CD4-positive, alpha-beta T cell treated with Interleukin-6 at 100 ng/mL for 8 hours (primary cell): ENCODE data around the gene SOAT1.

Experiments
- DNase-seq: peaks from one replicate; pipeline ENCODE4 v3.0.0-alpha.2; 2020; ENCODE audit warnings: mixed read lengths, low spot score

SOAT1 gene

DNA sequence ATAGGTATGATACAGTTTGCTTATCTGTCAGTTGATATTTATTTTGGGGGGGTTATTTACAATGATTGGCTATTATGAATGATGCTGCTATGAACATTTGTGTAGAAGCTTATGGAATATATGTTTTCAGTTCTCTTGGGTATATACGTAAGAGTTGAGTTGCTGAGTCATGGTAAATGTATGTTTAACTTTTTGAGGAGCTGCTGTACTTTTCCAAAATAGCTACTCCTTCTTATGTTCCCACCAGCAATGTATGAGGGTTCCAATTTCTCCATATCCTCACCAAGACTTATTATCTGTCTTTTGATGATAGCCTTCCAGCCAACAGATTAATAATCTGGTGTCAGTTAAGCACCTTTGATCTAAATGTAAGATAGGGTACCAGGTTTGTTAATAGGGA, 11.9 kb downstream of the SOAT1 start:
- no peak for DNase-seq

DNA sequence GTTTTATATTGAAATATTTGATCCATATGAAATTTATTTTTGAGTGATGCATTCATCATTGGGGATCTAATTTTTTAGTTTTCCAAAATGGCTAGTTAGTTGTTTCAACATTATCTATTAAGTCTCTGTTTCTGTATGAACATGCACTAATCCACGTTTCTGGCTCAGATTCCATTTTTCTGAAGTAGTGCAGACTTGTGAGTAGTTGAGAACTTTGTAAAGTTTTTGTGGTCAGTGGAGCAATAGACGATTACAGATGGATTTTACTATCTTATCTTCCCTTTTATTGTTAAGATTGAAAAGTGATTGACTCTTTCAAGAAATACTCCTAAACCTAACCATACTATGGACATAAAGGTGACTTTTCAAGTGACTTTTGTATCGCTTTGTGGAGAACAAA, 16.7 kb downstream of the SOAT1 start:
- no peak for DNase-seq

DNA sequence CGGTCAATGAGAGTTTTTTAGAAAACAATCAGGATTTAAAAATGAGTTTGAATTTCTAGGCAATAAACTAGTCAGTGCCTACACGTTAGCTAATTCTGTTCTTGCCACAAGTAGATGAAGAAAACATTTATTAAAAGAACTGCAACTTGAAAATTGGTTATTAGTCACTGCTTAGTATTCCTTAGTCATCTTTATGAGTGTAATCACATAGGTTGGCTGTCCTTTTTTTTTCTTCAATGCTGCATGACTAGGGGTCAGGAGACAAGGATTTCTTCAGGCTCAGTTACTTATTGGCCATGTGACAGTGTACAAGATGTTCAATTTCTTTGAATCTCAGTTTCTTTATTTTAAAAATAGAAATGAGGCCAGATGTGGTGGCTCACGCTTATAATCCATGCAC, 17.1 kb downstream of the SOAT1 start:
- DNase-seq, result no peak

DNA sequence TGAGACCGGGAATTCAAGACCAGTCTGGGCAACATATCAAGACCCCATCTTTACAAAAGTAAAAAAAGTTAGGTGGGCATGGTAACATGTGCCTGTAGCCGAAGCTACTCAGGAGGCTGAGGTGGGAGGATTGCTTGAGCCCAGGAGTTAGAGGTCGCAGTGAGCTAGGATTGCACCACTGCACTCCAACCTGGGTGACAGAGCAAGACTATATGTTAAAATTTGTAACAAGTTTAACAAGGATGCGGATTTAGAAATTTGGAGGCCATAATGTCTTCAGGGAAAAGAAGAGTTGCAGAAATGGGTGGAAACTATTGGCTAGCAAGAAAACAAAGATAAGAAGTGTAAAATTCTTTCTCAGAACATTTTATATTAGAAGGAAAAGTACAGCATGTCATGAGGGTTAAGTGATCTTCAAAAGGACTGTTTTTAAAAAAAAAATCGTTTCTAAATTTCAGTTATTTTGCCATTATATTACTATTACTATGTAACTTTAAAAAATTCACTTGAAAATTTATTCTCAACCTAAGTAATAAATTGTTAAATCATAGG, 17.6 kb downstream of the SOAT1 start:
- DNase-seq, result no peak

DNA sequence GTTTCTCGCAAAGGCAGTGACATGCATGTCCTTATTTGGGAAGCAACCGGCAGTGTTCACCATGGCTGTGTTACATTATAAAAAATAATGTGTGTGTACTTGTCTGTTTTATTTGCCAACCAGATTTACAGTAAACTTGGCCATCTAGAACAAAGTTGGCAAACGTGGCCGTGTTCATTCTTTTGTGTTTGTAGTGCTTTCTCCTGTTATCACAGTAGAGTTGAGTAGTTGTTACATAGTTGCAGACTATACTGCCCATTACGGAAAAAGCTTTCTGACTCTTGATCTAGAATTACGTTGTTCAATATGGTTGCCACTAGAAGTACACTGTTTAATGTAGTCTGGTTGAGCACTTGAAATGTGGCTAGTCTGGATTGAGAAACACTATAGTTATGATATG, 19.4 kb downstream of the SOAT1 start:
- DNase-seq, result no peak

DNA sequence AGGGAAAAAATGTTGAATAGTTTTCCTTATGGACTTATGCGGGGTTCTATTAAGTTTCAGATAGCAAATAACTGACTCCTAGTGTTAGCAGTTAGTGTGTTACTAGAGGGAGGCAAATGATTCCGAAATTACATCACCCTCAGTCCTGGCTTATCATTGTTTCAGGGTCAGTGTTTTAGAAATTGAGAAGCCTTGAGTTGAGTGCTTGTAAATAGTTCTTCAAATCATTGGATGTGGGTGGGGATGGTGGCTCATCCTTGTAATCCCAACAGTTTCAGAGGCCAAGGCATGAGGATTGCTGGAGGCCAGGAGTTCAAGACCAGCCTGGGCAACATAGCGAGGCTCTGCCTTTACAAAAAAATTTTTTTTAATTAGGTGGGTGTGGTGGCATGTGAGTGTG, 21.3 kb downstream of the SOAT1 start:
- DNase-seq, result no peak

DNA sequence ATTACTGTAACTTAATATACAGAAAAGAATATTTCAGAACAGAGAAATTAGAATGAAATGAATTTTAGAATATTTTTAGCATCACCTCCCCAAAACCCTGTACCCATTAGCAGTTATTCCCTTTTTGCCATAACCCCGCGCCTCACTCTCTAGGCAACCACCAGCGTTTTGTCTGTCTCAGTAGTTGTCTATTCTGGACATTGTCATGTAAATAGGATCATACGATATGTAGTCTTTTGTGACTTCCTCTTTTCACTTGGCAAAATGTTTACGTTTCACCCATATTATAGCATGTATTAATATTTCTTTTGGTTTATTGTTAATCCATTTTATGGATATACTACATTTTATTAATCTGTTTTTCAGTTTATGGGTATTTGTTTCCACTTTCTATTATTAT, 24.9 kb downstream of the SOAT1 start:
- no peak for DNase-seq

DNA sequence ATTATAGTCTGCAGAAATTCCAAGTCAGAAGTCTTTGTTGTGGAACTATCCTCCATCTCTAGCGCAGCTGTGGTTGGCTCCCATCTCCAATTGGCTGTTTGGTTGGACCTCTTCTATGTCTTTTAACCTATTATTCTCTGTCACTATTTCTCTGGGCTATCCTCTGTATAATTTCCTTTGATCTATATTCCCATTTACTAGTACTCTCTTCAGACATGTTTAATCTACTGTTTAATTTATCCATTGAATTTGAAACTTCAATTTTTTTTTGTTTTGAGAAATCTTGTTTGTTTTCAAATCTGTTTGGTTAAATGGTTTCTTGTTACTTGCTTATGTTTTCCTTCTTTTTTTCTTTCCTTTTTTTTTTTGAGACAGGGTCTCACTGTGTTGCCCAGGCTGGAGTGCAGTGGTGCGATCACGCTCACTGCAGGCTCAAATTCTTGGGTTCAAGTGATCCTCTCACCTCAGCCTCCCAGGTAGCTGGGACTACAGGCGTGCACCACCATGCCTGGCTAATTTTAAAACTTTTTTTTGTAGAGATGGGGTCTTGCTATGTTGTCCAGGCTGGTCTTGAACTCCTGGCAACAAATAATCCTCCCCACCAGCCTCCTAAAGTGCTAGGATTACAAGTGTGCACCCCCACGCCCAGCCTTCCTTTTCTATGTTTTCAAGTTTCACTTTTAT, 28.1 kb downstream of the SOAT1 start:
- no peak for DNase-seq

DNA sequence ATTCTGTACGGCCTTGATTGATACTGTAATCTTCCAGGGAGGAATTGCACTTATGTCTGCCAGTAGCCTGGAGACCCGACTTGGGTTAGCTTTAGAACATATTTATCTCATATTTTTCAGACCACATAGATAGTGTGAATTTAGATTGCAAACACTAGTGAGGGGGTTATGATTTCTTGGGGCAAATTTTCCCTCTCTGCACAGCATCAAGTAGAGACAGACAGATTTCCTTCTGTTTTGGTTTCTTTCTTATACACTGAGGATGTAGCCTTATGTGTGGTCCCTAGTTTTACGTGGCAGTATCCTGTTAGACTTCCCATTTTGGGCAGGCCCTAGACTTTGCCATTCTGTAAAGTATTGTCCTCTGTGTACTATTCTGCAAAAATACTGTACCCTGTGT, 29.0 kb downstream of the SOAT1 start:
- DNase-seq, result no peak

DNA sequence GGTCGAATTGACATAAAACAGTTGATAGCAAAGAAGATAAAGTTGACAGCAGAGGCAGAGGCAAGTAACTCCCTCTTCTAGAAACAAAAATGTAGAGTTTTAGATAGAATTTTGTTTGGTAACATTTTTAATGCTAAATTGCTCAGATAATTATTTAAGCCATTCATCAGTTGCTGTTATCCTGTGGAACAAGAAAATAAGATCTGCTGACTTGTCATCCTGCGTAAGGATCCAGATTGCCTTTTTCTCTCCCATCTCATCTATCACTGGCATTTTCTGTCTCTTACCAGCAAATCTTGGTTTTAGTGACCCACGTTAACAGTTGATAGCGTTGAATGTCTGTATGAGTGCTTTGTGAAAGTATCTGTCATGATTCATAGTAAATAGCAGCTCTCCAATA, 29.8 kb downstream of the SOAT1 start:
- no peak for DNase-seq

DNA sequence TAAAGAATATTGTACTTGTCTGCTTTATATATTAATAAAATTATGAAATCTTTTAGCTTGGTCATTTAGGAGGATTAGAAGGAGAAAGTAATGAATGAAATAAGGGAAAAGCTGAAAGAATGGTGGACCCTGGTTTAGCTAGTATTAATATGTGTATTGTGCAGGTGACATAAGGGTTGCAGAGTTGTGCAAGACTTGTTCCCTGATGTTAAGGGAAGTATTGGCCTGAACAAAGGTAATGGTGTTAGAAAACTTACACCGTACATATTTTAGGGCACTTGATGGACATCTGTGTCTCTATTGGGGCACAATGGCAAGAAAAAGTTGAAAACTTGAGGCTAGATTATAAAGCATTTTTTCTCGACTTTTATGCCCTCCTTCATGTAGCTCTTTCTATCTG, 32.2 kb downstream of the SOAT1 start:
- DNase-seq, result no peak

DNA sequence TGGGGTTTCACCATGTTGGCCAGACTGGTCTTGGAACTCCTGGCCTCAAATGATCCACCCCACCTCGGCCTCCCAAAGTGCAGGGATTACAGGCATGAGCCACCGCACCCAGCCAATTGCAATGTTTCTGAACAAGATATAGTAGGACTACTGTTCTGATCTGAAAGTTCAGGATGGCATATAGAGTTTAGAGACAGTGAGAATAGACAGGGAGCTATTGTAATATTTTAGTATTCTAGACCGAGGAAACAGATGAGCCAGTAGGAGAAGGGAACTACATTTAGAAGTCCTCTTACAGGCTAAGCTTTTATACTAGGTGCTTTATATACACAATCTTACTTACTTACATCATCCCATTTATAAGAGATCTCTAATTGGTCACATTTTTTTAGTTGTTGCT, 33.1 kb downstream of the SOAT1 start:
- DNase-seq, result no peak

DNA sequence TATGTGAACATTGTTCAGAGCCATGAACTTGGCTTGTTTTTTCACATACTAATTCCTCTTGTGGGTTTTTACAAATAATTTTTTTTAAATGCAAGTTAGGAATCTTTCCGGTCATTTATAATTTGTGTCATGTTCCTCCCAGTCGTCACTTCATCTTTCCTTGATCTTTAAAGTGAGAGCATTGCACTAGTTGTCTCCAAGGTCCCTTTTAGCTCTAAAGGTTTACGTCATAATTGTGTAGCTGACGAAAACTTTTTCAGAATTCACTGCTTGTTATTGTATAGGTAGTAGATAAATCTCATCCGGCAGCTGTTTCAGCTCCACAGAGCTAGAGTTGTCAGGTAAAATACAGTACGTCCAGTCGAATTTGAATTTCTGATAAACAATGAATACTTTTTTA, 33.6 kb downstream of the SOAT1 start:
- no peak for DNase-seq

DNA sequence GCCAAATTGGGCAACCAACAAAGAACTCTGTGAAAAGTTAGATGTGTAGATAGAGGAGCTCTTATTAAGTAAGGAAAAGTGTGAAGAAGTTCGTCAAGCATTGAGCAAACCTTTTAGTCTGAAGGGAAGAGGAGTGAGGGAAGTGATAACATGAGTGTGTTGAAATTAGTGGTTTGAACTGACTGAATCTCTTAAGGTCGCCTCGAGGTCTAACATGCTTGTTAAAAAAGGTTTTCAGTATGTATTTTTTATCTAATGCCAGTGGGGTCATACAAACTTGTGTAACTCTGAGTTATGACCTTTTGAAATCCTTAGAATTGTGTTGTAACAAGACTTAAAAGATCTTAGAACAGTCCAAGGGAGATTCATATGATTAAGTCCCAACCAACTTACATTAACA, 34.1 kb downstream of the SOAT1 start:
- no peak for DNase-seq

DNA sequence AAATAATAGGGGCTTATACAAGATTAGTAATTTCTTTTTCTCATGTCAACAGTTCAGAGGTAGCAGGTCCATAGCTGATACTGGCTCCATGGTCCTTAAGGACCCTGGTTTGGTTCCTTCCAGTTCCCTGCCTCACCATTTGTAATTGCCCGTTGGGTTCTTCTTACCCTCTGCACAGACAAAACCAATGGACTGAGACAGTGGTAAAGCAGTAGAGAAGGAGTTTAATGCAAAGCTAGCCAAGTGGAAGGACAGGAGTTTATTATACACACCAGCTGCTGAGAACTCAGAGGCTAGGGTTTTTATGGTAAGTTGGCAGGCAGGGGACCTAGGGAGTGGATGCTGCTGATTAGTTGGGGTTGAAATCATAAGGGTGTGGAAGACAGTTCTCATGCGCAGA, 36.3 kb downstream of the SOAT1 start:
- no peak for DNase-seq

DNA sequence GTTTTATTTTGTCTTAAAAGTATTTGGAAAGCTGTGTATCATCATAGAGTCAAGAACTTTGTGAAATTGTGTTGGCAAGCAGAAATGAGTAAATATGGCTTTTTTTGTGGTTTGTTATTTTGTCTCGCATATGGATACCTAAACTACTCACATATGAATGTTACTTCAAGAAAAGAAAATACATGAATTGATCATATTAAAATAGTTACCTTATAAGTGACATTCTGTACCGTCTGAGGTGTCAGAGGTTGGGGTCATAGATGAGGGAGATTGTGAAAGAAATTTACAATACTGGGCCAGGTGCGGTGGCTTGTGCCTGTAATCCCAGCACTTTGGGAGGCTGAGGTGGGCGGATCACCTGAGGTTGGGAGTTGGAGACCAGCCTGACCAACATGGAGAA, 40.8 kb downstream of the SOAT1 start:
- DNase-seq, result no peak

DNA sequence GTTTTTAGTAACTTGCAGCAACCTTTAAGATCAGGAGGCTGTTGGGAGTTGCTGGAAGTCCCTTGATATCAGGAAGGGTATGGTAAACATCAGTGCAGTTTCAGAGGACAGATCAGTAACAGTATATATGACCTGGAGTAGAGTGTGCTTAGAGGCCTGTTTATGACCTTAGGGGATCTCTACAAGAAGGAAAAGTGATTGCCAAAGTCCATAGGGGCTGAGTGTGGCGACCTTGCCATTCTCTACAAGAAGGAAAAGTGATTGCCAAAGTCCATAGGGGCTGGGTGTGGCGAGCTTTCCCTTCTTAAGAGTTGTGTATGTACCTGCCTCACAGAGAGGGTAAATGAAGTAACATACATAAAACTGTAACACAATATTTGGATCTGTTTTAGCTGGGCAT, 43.7 kb downstream of the SOAT1 start:
- no peak for DNase-seq

DNA sequence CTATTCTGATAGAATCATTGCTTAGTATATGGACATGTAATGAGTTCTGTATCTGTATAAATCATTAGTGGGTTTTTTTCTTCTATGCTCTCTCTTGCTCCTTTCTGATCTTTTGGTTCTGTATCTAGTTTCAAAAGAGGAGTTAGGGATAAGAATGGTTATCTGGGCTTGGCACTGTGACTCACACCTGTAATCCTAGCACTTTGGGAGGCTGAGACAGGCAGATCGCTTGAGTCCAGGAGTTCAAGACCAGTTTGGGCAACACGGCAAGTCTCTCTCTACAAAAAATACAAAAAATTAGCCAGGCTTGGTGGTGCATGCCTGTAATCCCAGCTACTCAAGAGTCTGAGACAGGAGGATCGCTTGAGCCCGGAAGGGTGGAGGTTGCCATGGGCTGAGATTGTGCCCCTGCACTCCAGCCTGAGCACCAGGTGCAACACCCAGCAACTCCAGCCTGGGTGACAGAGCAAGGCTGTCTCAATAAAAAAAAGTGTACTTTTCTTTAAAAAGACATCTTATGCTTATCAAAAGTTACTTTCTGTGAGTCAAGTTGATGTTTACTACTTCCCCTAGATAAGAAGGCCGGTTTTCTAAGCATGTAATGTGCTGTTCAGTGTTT, 44.5 kb downstream of the SOAT1 start:
- DNase-seq, result no peak

DNA sequence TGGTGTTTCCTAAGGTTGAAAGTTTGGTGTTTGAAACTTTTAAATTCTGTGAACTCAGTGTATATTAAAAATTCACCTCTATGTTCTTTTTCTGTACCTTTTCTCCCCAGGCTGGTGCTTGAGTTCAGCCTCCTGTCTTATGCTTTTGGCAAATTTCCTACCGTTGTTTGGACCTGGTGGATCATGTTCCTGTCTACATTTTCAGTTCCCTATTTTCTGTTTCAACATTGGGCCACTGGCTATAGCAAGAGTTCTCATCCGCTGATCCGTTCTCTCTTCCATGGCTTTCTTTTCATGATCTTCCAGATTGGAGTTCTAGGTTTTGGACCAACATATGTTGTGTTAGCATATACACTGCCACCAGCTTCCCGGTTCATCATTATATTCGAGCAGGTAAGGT, 47.3 kb downstream of the SOAT1 start:
- no peak for DNase-seq

DNA sequence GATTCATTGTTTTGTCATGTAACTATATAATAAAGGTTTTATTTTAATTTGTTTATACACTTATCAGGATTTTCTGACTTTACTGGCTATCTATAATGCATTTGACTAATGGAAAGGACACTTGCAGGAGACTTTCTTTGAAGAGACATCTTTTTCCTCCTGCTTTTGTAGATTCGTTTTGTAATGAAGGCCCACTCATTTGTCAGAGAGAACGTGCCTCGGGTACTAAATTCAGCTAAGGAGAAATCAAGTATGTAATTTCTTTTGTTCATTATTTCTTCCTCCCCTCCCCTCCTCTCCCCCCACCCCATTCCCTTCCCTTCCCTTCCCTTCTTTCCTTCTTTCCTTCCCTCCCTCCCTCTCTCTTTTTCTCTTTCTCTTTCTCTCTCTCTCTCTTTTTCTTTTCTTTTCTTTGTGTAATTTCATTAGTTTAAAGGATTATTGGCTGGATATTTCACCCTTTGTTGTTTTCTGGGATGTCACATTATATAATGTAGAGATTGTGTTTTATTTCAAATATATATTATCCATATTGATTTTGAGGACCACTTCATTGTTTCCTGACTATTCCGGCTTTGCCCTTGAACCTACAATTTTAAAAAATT, 48.4 kb downstream of the SOAT1 start:
- DNase-seq, result no peak

DNA sequence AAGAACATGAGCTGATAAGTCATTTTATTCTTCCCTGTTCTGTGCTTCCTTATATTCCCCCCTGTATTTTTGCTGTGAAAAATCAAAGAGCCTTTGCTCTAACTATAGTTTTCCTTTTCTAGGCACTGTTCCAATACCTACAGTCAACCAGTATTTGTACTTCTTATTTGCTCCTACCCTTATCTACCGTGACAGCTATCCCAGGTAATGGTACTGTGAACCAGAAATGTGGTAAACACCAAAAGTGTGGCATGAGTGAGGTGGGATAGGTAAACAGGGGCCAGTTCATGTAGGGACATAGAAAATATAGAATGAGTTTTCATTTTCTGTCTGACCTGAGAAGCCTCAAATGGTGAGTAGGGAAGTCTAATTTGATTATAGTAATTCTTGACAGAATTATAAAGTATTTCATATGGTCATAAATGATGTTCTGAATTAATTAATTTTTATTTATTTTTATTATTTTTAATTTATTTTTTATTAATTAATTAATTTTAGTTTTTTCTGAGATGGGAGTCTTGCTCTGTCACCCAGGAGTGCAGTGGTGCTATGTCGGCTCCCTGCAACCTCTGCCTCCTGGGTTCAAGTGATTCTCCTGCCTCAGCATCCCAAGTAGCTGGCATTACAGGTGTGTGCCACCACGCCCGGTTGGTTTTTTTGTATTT, 49.3 kb downstream of the SOAT1 start:
- no peak for DNase-seq

DNA sequence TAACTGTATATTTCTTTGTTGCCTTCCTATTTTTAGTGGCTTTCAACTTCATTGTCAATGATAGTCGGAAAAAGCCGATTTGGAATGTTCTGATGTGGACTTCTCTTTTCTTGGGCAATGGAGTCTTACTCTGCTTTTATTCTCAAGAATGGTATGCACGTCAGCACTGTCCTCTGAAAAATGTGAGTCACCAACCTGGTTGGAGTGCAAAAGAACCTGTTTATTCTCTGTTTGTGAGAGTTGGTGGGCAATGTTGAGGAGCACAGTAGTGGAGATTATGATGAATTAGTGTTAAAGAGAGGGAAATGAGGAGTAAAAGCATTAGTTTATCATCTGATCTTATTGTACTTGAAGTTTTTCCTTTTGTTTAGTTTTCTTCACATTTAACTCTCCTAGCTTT, 57.7 kb downstream of the SOAT1 start:
- DNase-seq, result no peak

DNA sequence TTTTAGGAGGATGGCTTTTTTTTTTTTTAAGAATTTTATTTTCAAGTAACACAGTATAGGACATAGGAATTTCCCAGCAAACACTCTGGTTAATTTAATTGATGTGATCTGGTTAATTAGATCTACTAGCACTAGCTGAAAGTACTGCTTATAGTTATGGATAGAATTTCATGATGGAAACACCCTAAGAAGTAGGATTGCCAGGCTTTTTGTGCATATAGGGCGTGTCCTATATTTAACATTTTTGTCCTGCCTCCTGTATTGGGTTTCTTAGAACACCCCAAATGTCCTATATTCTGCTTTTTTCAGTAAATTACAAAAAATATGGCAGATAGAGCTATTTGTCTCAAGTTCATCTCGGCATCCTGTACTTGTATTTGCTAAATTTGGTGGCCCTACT, 58.6 kb downstream of the SOAT1 start:
- no peak for DNase-seq
